Activated CD4-positive, alpha-beta T cell treated with anti-CD3 and anti-CD28 coated beads, Interleukin-2, amount 10 ng/mL, durations not matched to agents 7 days and 5 days (primary cell): ENCODE results near the gene TMEM143. TPM values are rescaled to one million over a fixed set of nuclear protein-coding genes. Genes with fewer than 3 reads are reported as not detected.

Source experiments
- CTCF ChIA-PET: fragments of 350-600 bp; sonication (Branson Sonifier 250); formaldehyde crosslinking; loops from one replicate; lab custom pipeline; 2021; ENCODE audit warnings: antibody characterized with exemption; lab: Charles Lee
- POLR2A ChIA-PET: fragments of 350-600 bp; sonication (Branson Sonifier 250); formaldehyde crosslinking; loops from one replicate; lab custom pipeline; 2021; ENCODE audit warnings: antibody characterized with exemption; lab: Charles Lee
- DNase-seq: peaks from one replicate; pipeline ENCODE4 v3.0.0-alpha.2; 2020
- H3K27ac Mint-ChIP-seq: one replicate; pipeline ENCODE4 v1.8.0; 2021; ENCODE audit warnings: mild to moderate bottlenecking, moderate library complexity, mixed read lengths
- H3K27me3 Mint-ChIP-seq: one replicate; pipeline ENCODE4 v1.8.0; 2021; ENCODE audit warnings: mixed read lengths
- H3K36me3 Mint-ChIP-seq: one replicate; pipeline ENCODE4 v1.8.0; 2021; ENCODE audit warnings: low read depth, mixed read lengths
- H3K4me1 Mint-ChIP-seq: one replicate; pipeline ENCODE4 v1.8.0; 2021; ENCODE audit warnings: mixed read lengths
- H3K4me3 Mint-ChIP-seq: one replicate; pipeline ENCODE4 v1.8.0; 2021; ENCODE audit warnings: mild to moderate bottlenecking, moderate library complexity, mixed read lengths
- H3K9me3 Mint-ChIP-seq: one replicate; pipeline ENCODE4 v1.8.0; 2021; ENCODE audit warnings: mixed read lengths
- total RNA-seq, 2 experiments: library from RNA; stranded (reverse); gene quantifications; one replicate each; pipeline ENCODE4 v1.2.3, GENCODE V29; 2021

The TMEM143 gene
- 10 to 100 TPM; 19.0 to 21.7 TPM for total RNA-seq

- H3K9me3 Mint-ChIP-seq: no peaks in the 10 kb centered on the region
- H3K36me3 Mint-ChIP-seq: peaks cover 9% of the 10 kb centered on the region
- H3K27ac Mint-ChIP-seq: peak within 1 kb of the TSS; percentile 92
- peak; percentile 99 for DNase-seq
- POLR2A ChIA-PET: interaction anchor here (0.5 to 1.2 kb wide), 3 partner anchors 30 to 1979 kb away, joined by 4 to 5 read pairs (median 4); a partner anchor contains a TSS
- no peaks in the 10 kb centered on the region for H3K27me3 Mint-ChIP-seq
- CTCF ChIA-PET: interaction anchor here (0.7 to 3.0 kb wide), 10 partner anchors 9 to 43 kb away, joined by 3 to 15 read pairs (median 4); partner anchors contain the start of gene KDELR1
- H3K4me3 Mint-ChIP-seq: peak within 1 kb of the TSS; percentile 79
- peaks cover 20% of the 10 kb centered on the region for H3K4me1 Mint-ChIP-seq
These were observed at the start of gene TMEM143, which contains the start of gene SYNGR4 for GRCh38 chr19:48363810-48364597. TMEM143 (minus strand) TSS chr19:48363940; CDS start chr19:48363920, 20 bp downstream. SYNGR4 (plus strand) TSS chr19:48364367; CDS start chr19:48365843, 1,476 bp downstream.

- no peak overlapping the region for H3K4me3 Mint-ChIP-seq
- H3K27me3 Mint-ChIP-seq: peaks cover 20% of the 10 kb centered on the region
- DNase-seq: no peak
- no peaks in the 10 kb centered on the region for H3K36me3 Mint-ChIP-seq
- H3K9me3 Mint-ChIP-seq: no peaks in the 10 kb centered on the region
- POLR2A ChIA-PET: no interaction called here
- H3K27ac Mint-ChIP-seq: no peak overlapping the region
- CTCF ChIA-PET: interaction anchor here (1.0 to 1.3 kb wide), 2 partner anchors 9 to 15 kb away, joined by 3 read pairs; partner anchors contain the start of gene KDELR1
- peaks cover 5% of the 10 kb centered on the region for H3K4me1 Mint-ChIP-seq
These were observed 42.1 kb upstream of the TMEM143 start for GRCh38 chr19:48405850-48406249.

GRCh38 chr19:48405010-48405659 lies 41.4 kb upstream of the TMEM143 start:
- ChIA-PET CTCF (interaction anchor here (1.0 kb wide), 1 partner anchor 14 kb away, joined by 3 read pairs; the partner anchor contains the start of gene KDELR1), POLR2A (no interaction called here)
- Mint-ChIP-seq H3K36me3 (no peaks in the 10 kb centered on the region), H3K9me3 (no peaks in the 10 kb centered on the region), H3K27ac (no peak overlapping the region), H3K4me3 (no peak overlapping the region), H3K4me1 (peaks cover 8% of the 10 kb centered on the region), H3K27me3 (peaks cover 20% of the 10 kb centered on the region)
- DNase-seq: no peak

GRCh38 chr19:48403606-48404005 lies 39.9 kb upstream of the TMEM143 start:
- peak overlapping the region; percentile 67 for H3K27ac Mint-ChIP-seq
- peaks cover 17% of the 10 kb centered on the region for H3K27me3 Mint-ChIP-seq
- H3K36me3 Mint-ChIP-seq: peaks cover 3% of the 10 kb centered on the region
- CTCF ChIA-PET: interaction anchor here (0.6 to 4.9 kb wide), 6 partner anchors 9 to 48 kb away, joined by 3 to 25 read pairs (median 3); partner anchors contain the start of gene KDELR1
- POLR2A ChIA-PET: no interaction called here
- peaks cover 19% of the 10 kb centered on the region for H3K4me1 Mint-ChIP-seq
- DNase-seq: peak; percentile 65
- no peaks in the 10 kb centered on the region for H3K9me3 Mint-ChIP-seq
- no peak overlapping the region for H3K4me3 Mint-ChIP-seq

- no peak overlapping the region for H3K4me3 Mint-ChIP-seq
- peaks cover 30% of the 10 kb centered on the region for H3K4me1 Mint-ChIP-seq
- H3K27ac Mint-ChIP-seq: no peak overlapping the region
- H3K27me3 Mint-ChIP-seq: peaks cover 24% of the 10 kb centered on the region
- peaks cover 3% of the 10 kb centered on the region for H3K36me3 Mint-ChIP-seq
- CTCF ChIA-PET: interaction anchor here (0.8 to 4.9 kb wide), 3 partner anchors 10 to 105 kb away, joined by 3 to 25 read pairs (median 3); partner anchors contain the start of gene KDELR1
- no peak for DNase-seq
- POLR2A ChIA-PET: no interaction called here
- no peaks in the 10 kb centered on the region for H3K9me3 Mint-ChIP-seq
These were observed 37.5 kb upstream of the TMEM143 start for GRCh38 chr19:48401287-48401686.

GRCh38 chr19:48400018-48400742 lies 36.4 kb upstream of the TMEM143 start:
- ChIA-PET CTCF (interaction anchor here (0.6 to 4.9 kb wide), 3 partner anchors 9 to 106 kb away, joined by 3 to 25 read pairs (median 3); partner anchors contain the start of gene KDELR1), POLR2A (no interaction called here)
- H3K4me1 Mint-ChIP-seq: peaks cover 30% of the 10 kb centered on the region

GRCh38 chr19:48398375-48399235 lies 34.9 kb upstream of the TMEM143 start:
- peak overlapping the region; percentile 77 for H3K4me3 Mint-ChIP-seq
- H3K27me3 Mint-ChIP-seq: peaks cover 45% of the 10 kb centered on the region
- POLR2A ChIA-PET: no interaction called here
- H3K9me3 Mint-ChIP-seq: no peaks in the 10 kb centered on the region
- DNase-seq: peak; percentile 86
- H3K4me1 Mint-ChIP-seq: peaks cover 35% of the 10 kb centered on the region
- CTCF ChIA-PET: interaction anchor here (1.0 to 4.9 kb wide), 2 partner anchors 7 to 85 kb away, joined by 3 to 25 read pairs; partner anchors contain the start of gene KDELR1
- peak overlapping the region; percentile 12 for H3K27ac Mint-ChIP-seq
- H3K36me3 Mint-ChIP-seq: peaks cover 3% of the 10 kb centered on the region

More at GRCh38 chr19:48400018-48400742, 36.4 kb upstream of the TMEM143 start:
- Mint-ChIP-seq H3K4me3 (no peak overlapping the region), H3K27ac (no peak overlapping the region), H3K36me3 (peaks cover 3% of the 10 kb centered on the region), H3K9me3 (no peaks in the 10 kb centered on the region), H3K27me3 (peaks cover 32% of the 10 kb centered on the region)
- no peak for DNase-seq

GRCh38 chr19:48398102-48398374 lies 34.3 kb upstream of the TMEM143 start:
- H3K4me1 Mint-ChIP-seq: peaks cover 32% of the 10 kb centered on the region
- ChIA-PET POLR2A (no interaction called here), CTCF (interaction anchor here (1.0 kb wide), 1 partner anchor 84 kb away, joined by 3 read pairs; no protein-coding TSS in a partner anchor)
- no peak for DNase-seq
- H3K27ac Mint-ChIP-seq: peak overlapping the region; percentile 94
- peak overlapping the region; percentile 77 for H3K4me3 Mint-ChIP-seq
- H3K27me3 Mint-ChIP-seq: peaks cover 48% of the 10 kb centered on the region
- H3K9me3 Mint-ChIP-seq: no peaks in the 10 kb centered on the region
- peaks cover 3% of the 10 kb centered on the region for H3K36me3 Mint-ChIP-seq

GRCh38 chr19:48397263-48398101 lies 33.7 kb upstream of the TMEM143 start:
- peaks cover 54% of the 10 kb centered on the region for H3K27me3 Mint-ChIP-seq
- peak overlapping the region; percentile 77 for H3K4me3 Mint-ChIP-seq
- ChIA-PET CTCF (no interaction called here), POLR2A (no interaction called here)
- H3K36me3 Mint-ChIP-seq: peaks cover 3% of the 10 kb centered on the region
- H3K4me1 Mint-ChIP-seq: peaks cover 34% of the 10 kb centered on the region
- H3K27ac Mint-ChIP-seq: peak overlapping the region; percentile 94
- H3K9me3 Mint-ChIP-seq: no peaks in the 10 kb centered on the region
- no peak for DNase-seq

- ChIA-PET CTCF (no interaction called here), POLR2A (no interaction called here)
- H3K36me3 Mint-ChIP-seq: peaks cover 3% of the 10 kb centered on the region
- no peaks in the 10 kb centered on the region for H3K9me3 Mint-ChIP-seq
- H3K4me1 Mint-ChIP-seq: peaks cover 36% of the 10 kb centered on the region
- peak overlapping the region; percentile 77 for H3K4me3 Mint-ChIP-seq
- H3K27me3 Mint-ChIP-seq: peaks cover 56% of the 10 kb centered on the region
- no peak overlapping the region for H3K27ac Mint-ChIP-seq
- no peak for DNase-seq
These were observed 33.1 kb upstream of the TMEM143 start for GRCh38 chr19:48396824-48397176.
